Neural cell (in vitro differentiated cells): ENCODE data around the gene DIAPH1. TPM values are rescaled to one million over a fixed set of nuclear protein-coding genes. Genes with fewer than 3 reads are reported as not detected.

Source experiments
- H2AFZ ChIP-seq: fragments of 200-600, 300-800 bp; sonication (generic), shearing (Covaris generic); 2 replicates; pipeline ENCODE4 v1.6.0; 2014; ENCODE audit warnings: low read depth, mild to moderate bottlenecking, antibody characterized with exemption, low read length, moderate library complexity
- H3F3A ChIP-seq: fragments of 200-600 bp; shearing (Covaris generic); 2 replicates; pipeline ENCODE4 v1.6.1; 2016; ENCODE audit warnings: mild to moderate bottlenecking, moderate library complexity, mixed read lengths, antibody characterized with exemption, low read length; ENCODE audit not compliant: insufficient read depth, poor library complexity, severe bottlenecking
- H3K27ac ChIP-seq: fragments of 200-600, 300-800 bp; sonication (generic), shearing (Covaris generic); 2 replicates; pipeline ENCODE4 v1.5.1; 2014; ENCODE audit warnings: mild to moderate bottlenecking, low read length, moderate library complexity
- H3K27me3 ChIP-seq: fragments of 300-800, 200-600 bp; sonication (generic), shearing (Covaris generic); 2 replicates; pipeline ENCODE4 v1.6.0; 2014; ENCODE audit warnings: mild to moderate bottlenecking, low read depth, low read length, moderate library complexity; ENCODE audit not compliant: insufficient read depth
- H3K36me3 ChIP-seq: fragments of 300-800, 200-600 bp; sonication (generic), shearing (Covaris generic); 2 replicates; pipeline ENCODE4 v1.5.1; 2014; ENCODE audit warnings: mild to moderate bottlenecking, antibody characterized with exemption, low read length, moderate library complexity; ENCODE audit not compliant: insufficient read depth
- H3K4me2 ChIP-seq: fragments of 300-800, 200-600 bp; sonication (generic), shearing (Covaris generic); 2 replicates; pipeline ENCODE4 v1.6.0; 2014; ENCODE audit warnings: mild to moderate bottlenecking, low read length
- H3K4me3 ChIP-seq: fragments of 300-800, 200-600 bp; sonication (generic), shearing (Covaris generic); 2 replicates; pipeline ENCODE4 v1.5.1; 2014; ENCODE audit warnings: mild to moderate bottlenecking, low read length, moderate library complexity
- H3K79me2 ChIP-seq: fragments of 200-600 bp; shearing (Covaris generic); replicated peaks from 2 replicates; pipeline ENCODE4 v1.6.0; 2014; ENCODE audit warnings: mild to moderate bottlenecking, low read length, moderate library complexity; ENCODE audit not compliant: insufficient read depth
- H3K9ac ChIP-seq: fragments of 300-800, 200-600 bp; sonication (generic), shearing (Covaris generic); 2 replicates; pipeline ENCODE4 v1.6.1; 2016; ENCODE audit warnings: mild to moderate bottlenecking, low read length, mixed read lengths
- H3K9me2 ChIP-seq: fragments of 200-600 bp; shearing (Covaris generic); 2 replicates; pipeline ENCODE4 v1.6.1; 2016; ENCODE audit warnings: mild to moderate bottlenecking, low read length, mixed read lengths; ENCODE audit not compliant: insufficient read depth
- H3K9me3 ChIP-seq: fragments of 200-600, 300-800 bp; sonication (generic), shearing (Covaris generic); 2 replicates; pipeline ENCODE4 v1.6.1; 2016; ENCODE audit warnings: mild to moderate bottlenecking, mixed run types, low read length, moderate library complexity, mixed read lengths
- H4K20me1 ChIP-seq: fragments of 200-600 bp; shearing (Covaris generic); 2 replicates; pipeline ENCODE4 v1.6.1; 2016; ENCODE audit warnings: mild to moderate bottlenecking, mixed run types; ENCODE audit not compliant: insufficient read depth
- CTCF ChIP-seq: fragments of 450-650 bp; IDR thresholded peaks from 2 replicates; pipeline ENCODE4 v1.5.1; 2014; ENCODE audit warnings: antibody characterized with exemption, mild to moderate bottlenecking, moderate library complexity; ENCODE audit not compliant: poor library complexity, severe bottlenecking
- EP300 ChIP-seq: fragments of 450-650 bp; conservative IDR thresholded peaks from 2 replicates; pipeline ENCODE4 v1.6.1; 2014; ENCODE audit warnings: antibody characterized with exemption, mild to moderate bottlenecking, moderate library complexity; ENCODE audit not compliant: poor library complexity, severe bottlenecking
- EZH2 ChIP-seq: fragments of 200-600, 300-800 bp; shearing (Covaris generic), sonication (generic); IDR thresholded peaks from 2 replicates; pipeline ENCODE4 v1.6.1; 2014; ENCODE audit warnings: antibody characterized with exemption, low read length, borderline replicate concordance, mild to moderate bottlenecking; ENCODE audit not compliant: insufficient read depth, poor library complexity, severe bottlenecking
- MXI1 ChIP-seq: fragments of 450-650 bp; conservative IDR thresholded peaks from 2 replicates; pipeline ENCODE4 v1.6.1; 2014; ENCODE audit warnings: antibody characterized with exemption, mild to moderate bottlenecking; ENCODE audit not compliant: poor library complexity, severe bottlenecking
- POLR2AphosphoS5 ChIP-seq: IDR thresholded peaks from 2 replicates; pipeline ENCODE4 v1.6.1; 2012
- RAD21 ChIP-seq: fragments of 450-650 bp; conservative IDR thresholded peaks from 2 replicates; pipeline ENCODE4 v1.6.1; 2014; ENCODE audit warnings: antibody characterized with exemption, mild to moderate bottlenecking, moderate library complexity
- REST ChIP-seq: IDR thresholded peaks from 2 replicates; pipeline ENCODE4 v1.6.1; 2012; ENCODE audit warnings: borderline replicate concordance
- SMC3 ChIP-seq: fragments of 450-650 bp; conservative IDR thresholded peaks from 2 replicates; pipeline ENCODE4 v1.6.1; 2014; ENCODE audit warnings: antibody characterized with exemption, mild to moderate bottlenecking, moderate library complexity; ENCODE audit not compliant: poor library complexity
- TAF1 ChIP-seq: IDR thresholded peaks from 2 replicates; pipeline ENCODE4 v1.6.1; 2012; ENCODE audit warnings: low read depth
- polyA plus RNA-seq: library from polyadenylated mRNA; depleted of rRNA; stranded (reverse); fragments of >200 nt; gene quantifications from 2 replicates; pipeline ENCODE4 v1.2.3, GENCODE V29; 2014

DIAPH1 gene
- polyA plus RNA-seq, 1 donor from 2014 or later = 21.9 TPM

- Histone ChIP-seq H3K9ac (no peak overlapping the region), H4K20me1 (no peaks in the 10 kb centered on the region), H3K9me3 (no peaks in the 10 kb centered on the region), H3K36me3 (peaks cover 16% of the 10 kb centered on the region), H3F3A (no peaks in the 10 kb centered on the region), H3K27ac (no peak overlapping the region), H3K79me2 (no peaks in the 10 kb centered on the region), H3K27me3 (no peaks in the 10 kb centered on the region), H2AFZ (no peak overlapping the region), H3K4me2 (no peak overlapping the region), H3K9me2 (no peaks in the 10 kb centered on the region), H3K4me3 (no peak overlapping the region)
- TF ChIP-seq MXI1 = no peak
- no peak for TF ChIP-seq RAD21
- no peak for TF ChIP-seq REST
- TF ChIP-seq EZH2 = no peak
- no peak for TF ChIP-seq POLR2AphosphoS5
- no peak for TF ChIP-seq SMC3
- no peak for TF ChIP-seq EP300
- no peak for TF ChIP-seq CTCF
- TF ChIP-seq TAF1 = no peak
These were observed 93.1 kb downstream of the DIAPH1 start for GRCh38 chr5:141525653-141526052.

GRCh38 chr5:141524604-141525597, 93.9 kb downstream of the DIAPH1 start:
- Histone ChIP-seq H3K9ac (peak overlapping the region; percentile 30), H3K4me3 (peak overlapping the region; percentile 46), H3K27ac (peak overlapping the region; percentile 58)

More at GRCh38 chr5:141524604-141525597, 93.9 kb downstream of the DIAPH1 start:
- Histone ChIP-seq H3F3A (no peaks in the 10 kb centered on the region), H4K20me1 (no peaks in the 10 kb centered on the region), H2AFZ (no peak overlapping the region), H3K9me3 (no peaks in the 10 kb centered on the region), H3K36me3 (peaks cover 16% of the 10 kb centered on the region), H3K9me2 (no peaks in the 10 kb centered on the region), H3K4me2 (peak overlapping the region; percentile 46), H3K79me2 (no peaks in the 10 kb centered on the region), H3K27me3 (no peaks in the 10 kb centered on the region)
- TF ChIP-seq EP300 = peak; percentile 50
- no peak for TF ChIP-seq POLR2AphosphoS5
- TF ChIP-seq REST = peak; percentile 79
- no peak for TF ChIP-seq EZH2
- peak; percentile 99 for TF ChIP-seq CTCF
- TF ChIP-seq SMC3 = peak; percentile 99
- no peak for TF ChIP-seq TAF1
- peak; percentile 29 for TF ChIP-seq MXI1
- TF ChIP-seq RAD21 = peak; percentile 92
